HG03103 (cell line): Measurements from ENCODE around the gene SCUBE3.

ENCODE experiments used
- ATAC-seq: cut with Tn5 transposase; IDR thresholded peaks from one replicate; pipeline ENCODE4 v1.9.1; 2021; ENCODE audit warnings: low read depth; ENCODE audit not compliant: unreplicated experiment

Gene SCUBE3

DNA sequence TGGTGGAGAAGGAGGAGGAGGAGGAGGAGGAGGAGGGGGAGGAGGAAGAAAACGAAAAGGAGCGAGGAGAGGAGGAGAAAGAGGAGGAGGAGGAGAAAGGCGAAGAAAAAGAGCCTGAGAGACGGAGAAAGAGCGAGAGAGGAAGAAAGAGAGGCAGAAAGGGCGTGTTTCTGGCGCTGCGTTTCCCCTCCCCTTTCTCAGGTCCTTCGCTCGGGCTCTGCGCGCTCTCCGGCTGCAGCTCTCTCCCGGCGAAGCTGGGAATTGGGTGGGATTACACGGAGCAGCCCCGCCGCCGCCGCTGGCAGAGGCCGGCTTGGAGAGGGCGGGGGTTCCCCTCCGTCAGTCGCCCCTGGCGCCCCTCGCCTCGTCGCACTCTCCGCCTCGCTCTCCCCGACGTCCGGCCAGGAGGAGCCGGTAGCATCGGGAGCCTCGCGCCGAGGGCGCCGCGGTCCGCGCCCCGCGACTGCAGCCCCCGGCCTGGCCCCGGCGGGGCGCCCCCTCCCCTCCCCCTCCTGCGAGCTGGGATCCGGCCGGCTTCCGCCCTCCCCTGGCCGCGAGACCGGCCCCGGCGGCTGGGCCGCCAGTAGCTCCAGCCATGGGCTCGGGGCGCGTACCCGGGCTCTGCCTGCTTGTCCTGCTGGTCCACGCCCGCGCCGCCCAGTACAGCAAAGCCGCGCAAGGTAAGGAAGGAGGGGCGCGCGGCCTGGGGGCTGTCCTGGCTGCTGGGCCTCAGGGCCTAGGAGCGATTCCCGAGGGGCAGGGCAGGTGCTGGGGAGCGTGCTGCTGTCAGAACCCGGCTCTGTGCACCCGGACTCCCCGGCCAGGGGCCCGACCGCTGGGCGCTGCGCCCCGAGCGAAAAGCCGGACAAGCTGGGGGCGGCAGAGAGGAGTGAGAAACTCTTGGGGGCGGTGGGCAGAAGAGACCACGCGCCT, at the start of gene SCUBE3:
Gene SCUBE3 (plus strand): TSS at position 133 of the 933 bp plus-strand sequence. CDS start 463 bp downstream, at position 596.
- no peak for ATAC-seq

DNA sequence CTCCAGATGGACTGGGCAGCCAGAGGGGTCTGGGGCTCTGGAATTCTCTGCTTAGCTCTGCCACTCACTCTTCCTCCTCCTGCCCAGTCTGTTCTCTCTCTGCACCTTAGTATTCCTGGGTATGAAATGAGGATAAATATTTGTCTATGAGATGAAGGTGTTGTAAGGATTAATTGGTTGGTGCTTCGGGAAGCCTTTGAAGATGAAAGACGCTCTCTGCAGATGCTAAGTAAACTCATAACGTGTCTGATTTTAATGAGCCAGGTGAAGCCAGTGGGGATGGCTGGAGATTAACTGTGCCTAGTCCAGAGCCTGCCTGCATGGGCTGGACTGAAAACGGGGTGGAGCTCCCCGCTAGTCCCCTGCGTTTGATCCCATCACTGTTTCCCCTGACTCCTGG, 49.5 kb upstream of the SCUBE3 start:
- no peak for ATAC-seq

DNA sequence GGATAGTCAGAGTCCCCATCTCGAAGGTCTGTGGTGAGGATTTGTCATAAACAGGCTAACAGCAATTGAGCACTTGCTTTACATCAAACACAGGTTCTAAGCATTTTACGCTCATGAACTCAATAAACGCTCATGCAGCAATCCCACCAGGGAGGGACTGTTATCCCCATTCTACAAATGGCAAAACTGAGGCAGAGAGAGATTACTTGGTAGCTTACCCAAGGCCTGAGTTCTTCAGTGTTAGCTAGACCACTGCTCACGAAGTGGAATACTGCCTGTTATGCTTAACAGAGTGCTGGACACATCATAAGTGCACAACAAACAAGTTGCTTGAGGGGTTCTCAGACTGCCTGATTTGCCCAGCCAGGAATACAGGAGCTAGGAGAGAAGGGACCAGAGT, 48.9 kb upstream of the SCUBE3 start:
- no peak for ATAC-seq

DNA sequence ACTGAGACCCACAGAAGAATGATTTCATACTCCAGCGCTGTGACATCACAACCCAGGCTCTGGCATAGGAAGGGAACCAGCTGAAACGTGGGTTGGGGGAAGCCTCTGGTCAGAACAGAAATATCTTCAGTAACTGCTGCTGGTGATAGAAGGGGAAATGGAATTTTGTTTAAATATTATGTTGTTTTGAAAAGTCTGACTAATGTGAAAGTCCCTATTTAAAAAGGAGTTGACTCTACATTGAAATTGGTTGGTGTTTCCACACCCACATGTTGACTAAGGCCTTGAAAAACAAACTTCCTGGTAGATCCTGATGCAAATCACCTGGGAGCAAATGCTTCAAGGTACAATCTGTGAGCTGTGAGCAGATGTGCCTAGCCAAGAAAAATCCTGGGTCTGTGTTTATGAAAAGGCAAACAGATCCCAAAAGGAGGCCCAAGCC, 48.1 kb upstream of the SCUBE3 start:
- no peak for ATAC-seq

DNA sequence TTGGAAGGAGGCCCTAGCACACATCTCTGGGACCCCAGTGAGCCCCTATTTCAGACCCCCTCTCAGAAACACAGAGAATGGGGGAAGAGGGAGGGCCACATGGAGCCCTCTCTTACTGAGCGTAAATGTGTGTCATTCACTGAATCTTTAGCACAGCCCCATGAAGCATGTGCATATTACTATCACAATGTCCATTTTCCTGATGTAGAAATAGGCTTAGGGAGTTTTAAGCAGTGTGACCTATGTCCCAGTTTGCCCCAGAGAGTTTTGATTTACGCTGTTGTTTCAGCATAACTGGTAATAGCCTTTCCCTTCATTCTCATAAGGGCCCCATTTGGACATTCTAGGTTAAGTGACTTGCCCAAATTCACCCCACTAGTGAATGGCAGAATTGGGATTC, 47.6 kb upstream of the SCUBE3 start:
- no peak for ATAC-seq

DNA sequence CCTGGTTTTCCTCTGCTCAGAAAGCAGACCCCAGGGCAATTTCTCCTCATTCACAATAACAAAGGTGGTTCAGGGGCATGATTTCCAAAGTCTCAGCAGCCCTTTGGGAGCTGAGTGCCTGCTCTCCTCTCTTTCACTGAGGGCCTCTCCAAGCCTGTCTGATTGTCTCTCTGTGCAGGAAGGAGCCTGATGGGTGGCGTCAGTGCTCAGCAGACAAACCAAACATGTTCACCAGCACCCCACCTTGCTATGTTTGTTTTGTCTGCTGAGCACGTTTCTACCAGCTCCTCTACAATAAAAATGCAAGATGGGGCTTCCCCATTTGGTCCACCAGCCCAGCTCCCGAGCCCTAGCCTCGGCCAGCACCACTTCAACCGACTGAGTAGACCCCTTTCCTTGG, 47.2 kb upstream of the SCUBE3 start:
- no peak for ATAC-seq

DNA sequence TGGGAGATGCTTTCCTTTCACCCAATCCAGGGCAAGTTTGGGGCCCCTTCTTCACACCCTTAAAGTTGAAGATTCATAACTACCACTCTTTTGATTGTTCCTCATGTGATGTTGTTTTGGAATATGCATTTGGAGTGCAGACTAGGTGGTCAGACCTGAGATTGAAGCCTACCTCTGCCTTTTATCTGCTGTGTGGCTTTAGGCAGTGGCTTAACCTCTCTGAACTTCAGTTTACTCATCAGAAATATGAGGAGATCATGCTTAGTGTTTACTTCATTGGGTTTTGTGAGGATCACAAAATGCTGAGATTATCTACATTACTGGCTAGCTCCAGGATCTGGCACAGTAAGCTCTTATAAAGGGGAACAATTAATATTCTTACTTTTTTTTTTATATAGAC, 46.3 kb upstream of the SCUBE3 start:
- ATAC-seq, result no peak

DNA sequence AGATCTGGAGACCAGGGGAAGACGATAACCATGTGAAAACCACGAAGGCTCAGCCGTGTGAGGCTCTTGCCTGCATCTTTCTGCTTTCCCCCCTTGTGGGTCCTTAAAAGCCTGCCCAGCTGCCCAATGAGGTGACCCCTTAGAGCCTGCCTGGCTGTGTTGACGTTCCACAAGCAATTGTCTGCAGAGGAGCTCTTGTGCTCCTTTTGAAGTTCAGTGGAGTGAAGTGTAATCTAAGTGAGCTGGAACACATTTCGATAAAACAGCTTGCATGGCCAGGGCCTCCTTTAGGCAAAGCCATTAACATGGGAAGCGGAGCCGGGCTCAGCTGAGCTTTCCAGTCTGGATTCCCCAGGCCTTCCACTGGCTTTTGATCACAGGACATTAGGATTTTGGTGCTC, 45.3 kb upstream of the SCUBE3 start:
- no peak for ATAC-seq

DNA sequence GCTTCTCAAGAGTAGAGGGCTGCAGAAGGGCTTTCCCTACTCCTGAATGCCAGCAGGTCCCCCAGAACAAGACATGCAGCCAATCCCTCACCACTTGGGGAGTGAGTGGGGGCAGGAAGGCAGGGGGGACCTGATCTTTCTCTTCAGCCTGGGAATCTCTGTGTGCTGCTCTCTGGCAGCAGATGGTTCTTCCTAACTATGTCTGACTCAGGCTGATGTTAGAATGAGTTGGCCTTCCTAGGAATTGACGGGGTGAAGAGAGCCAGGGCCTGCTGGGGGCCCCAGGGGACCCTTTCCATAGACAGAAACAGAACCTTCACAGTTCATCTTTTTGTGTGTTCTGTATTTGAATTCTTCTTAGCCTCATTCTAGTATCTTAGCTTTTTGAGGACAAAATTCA, 43.6 kb upstream of the SCUBE3 start:
- no peak for ATAC-seq

DNA sequence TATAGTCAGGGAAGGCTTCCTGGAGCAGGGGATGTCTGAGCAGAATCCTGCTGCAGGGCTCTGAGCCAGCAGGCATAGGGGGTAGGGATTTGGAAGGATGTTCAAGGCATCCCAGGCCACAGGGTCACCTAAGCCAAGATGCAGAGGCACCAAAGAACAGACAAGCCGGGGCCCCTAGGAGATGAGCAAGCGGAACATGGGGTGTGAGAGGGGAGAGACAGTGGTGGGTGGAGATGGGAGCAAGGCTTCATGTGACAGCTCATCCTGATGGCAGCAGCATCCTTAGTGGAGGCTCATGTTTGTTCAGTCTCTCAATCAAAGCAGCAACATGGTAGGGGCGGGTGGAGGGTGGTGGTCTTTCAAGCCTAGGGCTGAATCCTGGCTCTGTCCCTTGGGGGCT, 42.9 kb upstream of the SCUBE3 start:
- no peak for ATAC-seq

DNA sequence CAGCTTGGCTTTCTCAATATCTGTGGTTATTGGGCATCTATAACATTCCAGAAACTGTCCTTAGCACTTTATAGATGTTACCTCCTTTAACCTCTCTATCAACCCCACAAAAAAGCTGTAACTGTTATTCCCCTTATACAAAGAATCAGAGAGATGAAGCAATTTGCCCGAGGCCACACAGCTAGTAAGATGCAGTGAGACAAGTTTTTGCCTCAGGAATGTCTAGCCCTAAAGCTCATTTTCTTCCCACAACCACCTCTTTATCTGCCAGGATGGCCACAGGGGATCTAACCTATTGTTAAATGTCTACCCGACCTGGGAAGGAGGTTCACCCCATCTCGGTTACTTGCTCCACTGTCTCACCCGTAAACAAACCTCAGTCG, 40.7 kb upstream of the SCUBE3 start:
- ATAC-seq, result no peak

DNA sequence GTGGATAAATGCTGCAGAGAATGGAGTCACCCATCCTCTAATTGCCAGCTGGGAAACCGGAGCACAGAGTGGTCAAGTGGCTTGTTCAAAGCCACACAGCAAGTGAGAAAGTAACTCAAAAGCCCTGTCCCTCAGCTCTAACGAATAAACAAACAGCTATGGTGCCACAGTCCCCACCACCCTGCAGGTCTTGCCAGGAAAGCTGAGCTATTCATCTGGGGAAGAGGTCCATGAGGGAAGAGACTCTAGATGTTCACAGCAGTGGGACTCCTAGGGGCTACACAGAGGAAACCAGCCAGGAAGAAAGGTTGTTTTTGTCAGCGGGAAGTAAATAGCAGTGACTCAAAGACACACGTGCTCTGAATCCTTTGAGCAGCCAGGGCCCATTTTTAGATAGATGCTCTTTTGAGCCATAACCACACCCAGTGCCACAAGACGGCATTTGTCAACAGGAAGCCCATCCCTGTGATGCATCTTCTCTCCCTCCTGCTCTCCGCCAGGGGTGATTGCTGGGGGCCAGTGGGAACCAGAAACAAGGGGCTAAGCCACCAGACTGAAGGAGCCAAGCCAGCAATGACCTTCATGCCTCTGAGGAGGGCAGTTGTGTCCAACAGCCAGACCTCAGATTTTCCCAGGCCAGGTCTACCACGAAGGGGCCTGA, 40.2 kb upstream of the SCUBE3 start:
- no peak for ATAC-seq

DNA sequence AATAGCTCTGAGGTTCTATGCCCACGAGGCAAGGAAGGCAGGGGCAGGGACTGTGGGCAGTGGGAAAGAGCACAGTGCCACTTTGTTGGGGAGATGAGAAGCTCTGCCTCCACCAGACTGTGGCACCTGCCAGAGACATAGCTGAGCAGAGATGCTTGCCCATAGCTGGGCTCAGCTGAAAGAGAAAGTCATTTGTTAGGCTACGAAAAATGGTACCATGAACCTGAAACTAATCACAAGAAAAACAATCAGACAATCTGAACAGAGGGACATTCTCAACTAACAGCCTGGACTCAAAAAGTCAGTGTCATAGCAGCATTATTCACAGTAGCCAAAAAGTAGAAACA, 39.7 kb upstream of the SCUBE3 start:
- ATAC-seq, result no peak

DNA sequence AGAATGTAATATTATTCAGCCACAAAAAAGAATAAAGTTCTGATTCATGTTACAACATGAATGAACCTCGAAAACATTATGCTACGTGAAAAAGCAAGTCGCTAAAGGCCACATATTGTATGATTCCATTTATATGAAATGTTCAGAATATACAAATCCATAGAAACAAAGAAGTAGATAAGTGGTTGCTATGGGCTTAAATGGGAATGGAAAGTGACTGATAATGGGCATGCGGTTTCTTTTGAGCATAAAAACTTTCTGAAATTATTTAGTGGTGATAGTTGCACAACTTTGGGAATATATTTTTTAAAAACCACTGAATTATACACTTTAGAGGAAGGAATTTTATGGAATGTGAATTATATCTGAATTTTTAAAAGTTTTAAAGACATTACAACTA, 39.3 kb upstream of the SCUBE3 start:
- no peak for ATAC-seq

DNA sequence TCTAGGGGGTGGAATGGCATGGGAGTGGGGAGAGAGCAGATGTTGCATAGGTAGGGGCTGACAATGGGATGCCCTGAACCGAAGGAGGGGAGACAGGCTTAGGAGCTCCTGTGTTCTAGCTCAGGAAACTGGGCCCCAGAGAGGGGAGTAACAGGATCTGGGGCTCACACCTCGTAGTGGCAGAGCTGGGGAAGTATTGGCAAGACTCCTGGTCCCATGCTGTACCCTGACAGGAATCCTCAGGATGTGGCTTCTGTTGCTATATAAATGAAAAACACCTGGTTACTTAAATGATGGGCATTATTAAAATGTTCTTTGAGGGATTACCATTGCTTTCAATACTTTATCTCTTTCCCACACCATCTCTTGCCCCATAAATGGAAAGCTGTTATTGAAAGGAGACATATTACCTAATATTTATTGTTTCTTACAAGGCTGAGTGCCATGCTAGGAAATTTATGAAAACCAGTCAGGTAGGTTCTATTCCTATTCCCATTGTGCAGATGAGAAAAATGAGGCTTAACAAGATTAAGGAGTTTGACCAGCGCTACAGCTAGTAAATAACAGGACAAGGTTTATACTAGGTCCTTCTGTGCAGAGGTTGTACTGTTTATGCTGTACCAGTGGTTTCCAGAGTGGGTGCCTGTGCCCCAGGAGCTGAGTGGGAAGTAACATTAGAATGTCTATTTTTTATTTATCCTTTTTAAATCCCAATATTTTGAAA, 37.3 kb upstream of the SCUBE3 start:
- no peak for ATAC-seq

DNA sequence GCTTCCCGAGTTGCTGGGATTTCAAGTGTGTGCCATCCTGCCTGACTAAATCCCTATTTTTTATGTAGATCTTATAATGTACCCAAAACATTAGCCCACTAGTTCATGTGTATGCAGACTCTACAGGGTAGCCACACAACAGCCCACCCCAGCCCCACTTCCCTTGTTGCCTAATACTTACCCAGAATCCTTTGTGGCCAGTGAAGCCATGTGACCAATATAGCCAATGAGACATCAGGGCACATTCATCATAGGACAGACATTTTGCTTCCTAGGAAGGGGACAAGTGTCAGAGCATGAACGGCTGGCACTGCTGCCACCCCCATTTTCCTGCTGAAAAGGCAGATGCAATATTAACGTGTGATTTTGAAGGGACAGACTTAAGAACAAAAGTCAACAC, 36.6 kb upstream of the SCUBE3 start:
- ATAC-seq, result no peak

DNA sequence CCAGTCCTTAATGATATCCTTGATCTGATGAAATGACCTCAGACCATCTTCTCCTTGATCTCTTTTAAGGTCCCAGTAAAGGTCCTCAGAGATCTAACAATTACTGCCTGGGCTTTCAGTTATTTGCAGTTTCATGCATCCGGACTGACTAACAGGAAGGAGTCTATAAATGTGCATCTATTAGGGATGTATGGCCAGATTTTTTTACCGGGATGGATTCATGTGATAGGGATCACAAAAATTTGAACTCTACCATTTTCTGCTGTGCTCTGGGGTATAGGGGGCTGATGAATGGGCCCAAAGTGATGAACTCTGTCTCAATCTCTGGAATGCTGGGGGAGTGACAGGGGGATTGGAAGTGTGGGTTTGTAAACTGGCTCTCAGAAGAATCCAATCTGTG, 36.2 kb upstream of the SCUBE3 start:
- no peak for ATAC-seq

DNA sequence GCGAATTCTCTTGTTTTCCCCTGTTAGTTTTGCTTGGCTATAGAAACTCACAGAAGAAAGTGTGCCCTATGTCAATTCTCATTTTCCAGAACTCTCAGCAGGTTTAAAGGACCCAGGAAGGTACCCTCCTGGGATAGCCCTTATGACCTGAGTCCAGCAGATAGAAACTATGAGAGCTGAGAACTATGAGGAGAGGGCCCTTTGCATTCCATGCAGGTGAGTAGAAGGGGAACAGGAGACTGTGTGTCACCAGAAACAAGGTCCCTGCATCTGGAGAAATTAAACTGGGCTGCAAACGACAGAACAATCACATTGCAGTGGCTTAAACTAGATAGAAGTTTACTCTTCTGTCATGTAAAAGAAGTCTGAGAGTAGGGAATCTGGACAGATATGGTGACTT, 35.7 kb upstream of the SCUBE3 start:
- no peak for ATAC-seq

DNA sequence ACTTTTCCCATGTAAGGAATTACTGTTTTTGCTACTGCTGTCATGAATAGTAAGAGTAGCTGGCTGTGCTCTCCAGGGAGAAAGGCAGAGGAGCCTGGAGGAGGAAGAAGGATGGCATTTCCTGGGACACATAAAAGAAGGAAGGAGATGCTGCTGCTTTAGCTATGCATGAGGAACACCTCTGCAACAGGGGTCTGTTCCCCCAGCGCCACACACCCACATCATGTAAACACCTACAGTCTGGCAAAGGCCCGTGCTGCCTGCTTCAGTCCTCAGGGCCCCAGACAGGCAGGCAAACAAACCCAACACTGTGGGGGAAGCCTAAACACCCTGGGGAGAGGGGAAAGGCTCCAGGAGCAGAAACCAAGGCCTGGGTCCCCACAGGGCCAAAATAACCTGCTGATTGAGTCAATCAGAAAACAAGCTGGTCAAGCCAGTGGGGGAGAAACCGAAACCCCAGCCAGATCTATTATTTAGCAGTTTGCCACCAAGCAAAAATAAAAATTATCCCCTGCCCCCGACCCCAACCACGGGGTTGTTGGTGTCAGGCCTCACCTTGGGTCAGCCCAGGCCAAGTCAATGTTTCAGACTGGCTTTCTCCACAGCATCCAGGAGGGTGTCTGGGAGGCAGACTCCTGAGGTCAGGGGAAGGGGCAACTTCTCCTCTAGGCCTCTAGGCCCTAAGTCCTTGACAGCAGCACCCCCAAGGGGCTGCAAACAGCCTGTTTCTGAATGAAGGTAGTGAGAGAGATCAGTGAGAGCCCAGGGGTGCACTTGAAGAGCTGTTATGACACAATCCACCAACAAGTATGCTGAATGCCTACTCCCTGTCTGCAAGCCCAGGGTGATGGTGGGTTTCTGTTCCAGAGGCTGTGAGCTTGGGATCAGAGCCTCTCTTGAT, 34.6 kb upstream of the SCUBE3 start:
- no peak for ATAC-seq

DNA sequence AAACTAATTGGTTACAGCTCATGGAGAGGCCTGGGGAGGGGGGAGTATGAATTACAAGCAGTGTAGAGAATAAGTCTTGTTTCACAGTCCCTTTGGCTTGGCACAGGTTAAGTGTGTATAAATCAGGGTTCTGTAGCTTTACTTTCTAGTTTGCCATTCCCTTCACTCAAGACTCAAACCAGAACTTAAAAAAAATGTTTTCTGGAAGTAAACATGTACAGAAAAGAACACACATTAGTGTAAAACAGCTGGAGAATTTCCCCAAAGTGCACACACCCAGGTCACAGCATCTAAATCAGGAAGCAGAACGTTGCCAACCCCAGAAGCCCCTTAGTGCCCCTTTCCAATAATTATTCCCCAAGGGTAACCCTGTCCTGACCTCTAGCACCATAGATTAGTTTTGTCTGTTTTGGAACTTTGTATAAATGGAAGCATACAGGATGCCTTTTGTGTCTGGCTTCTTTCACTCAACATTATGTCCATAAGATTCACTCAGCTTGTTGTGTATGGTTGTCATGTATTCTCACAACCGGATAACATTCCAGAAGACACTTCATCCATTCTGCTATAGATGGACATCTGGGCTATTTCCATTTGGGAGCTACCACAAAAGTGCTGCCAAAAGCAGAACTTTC, 33.7 kb upstream of the SCUBE3 start:
- ATAC-seq, result no peak
